Suprapubic skin (tissue), 4 donors: Measurements from ENCODE around the gene SGCD.

Source experiments
- EP300 ChIP-seq: sonication (generic); formaldehyde crosslinking; IDR thresholded peaks from one replicate; pipeline ENCODE4 v1.6.1; 2017; ENCODE audit warnings: antibody characterized with exemption
- POLR2A ChIP-seq, 2 donors: fragments of 450-650 bp; IDR thresholded peaks; one replicate each; pipeline ENCODE4 v1.6.1; 2017; ENCODE audit warnings: antibody characterized with exemption in 2 of 2, mild to moderate bottlenecking in 2 of 2, moderate library complexity in 2 of 2
- POLR2AphosphoS5 ChIP-seq, 3 donors: sonication (generic); formaldehyde crosslinking; IDR thresholded peaks; one replicate each; pipeline ENCODE4 v1.6.1; 2017; ENCODE audit warnings: antibody characterized with exemption in 3 of 3
- TF ChIP-seq, protein P1 (sequence below), 2 donors: fragments of 200-600 bp in 1 of 2; fragments of 450-650 bp in 1 of 2; sonication (generic) in 1 of 2; IDR thresholded peaks; one replicate each; pipeline ENCODE4 v1.5.1; 2016 to 2019; ENCODE audit warnings: antibody characterized with exemption in 2 of 2, mild to moderate bottlenecking in 1 of 2, moderate library complexity in 1 of 2

DNA sequence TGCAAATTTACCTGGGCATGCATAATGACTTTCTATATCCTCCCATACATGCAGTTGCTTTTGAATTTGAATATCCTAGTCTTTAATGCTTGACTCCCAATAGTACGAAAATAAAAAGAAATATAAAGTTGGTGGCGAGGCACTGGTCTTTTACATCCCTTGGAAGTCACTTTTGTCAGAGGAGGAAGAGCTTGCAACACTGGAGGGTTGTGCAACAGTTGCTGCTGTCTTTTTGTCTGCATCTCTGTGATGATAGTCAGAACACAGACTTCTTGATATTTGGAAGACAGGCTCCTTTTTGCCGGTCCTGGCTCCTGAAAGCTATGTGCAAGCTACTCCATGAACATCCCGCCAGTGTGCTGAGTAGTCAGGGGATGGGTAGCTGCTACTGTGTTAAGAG lies 16.8 kb upstream of the SGCD start:
- TF ChIP-seq POLR2AphosphoS5 (IDR thresholded peaks at IDR 0.05) (no peak), POLR2A (IDR thresholded peaks at IDR 0.05) (no peak), EP300 (no peak)
- TF ChIP-seq, protein P1, sequence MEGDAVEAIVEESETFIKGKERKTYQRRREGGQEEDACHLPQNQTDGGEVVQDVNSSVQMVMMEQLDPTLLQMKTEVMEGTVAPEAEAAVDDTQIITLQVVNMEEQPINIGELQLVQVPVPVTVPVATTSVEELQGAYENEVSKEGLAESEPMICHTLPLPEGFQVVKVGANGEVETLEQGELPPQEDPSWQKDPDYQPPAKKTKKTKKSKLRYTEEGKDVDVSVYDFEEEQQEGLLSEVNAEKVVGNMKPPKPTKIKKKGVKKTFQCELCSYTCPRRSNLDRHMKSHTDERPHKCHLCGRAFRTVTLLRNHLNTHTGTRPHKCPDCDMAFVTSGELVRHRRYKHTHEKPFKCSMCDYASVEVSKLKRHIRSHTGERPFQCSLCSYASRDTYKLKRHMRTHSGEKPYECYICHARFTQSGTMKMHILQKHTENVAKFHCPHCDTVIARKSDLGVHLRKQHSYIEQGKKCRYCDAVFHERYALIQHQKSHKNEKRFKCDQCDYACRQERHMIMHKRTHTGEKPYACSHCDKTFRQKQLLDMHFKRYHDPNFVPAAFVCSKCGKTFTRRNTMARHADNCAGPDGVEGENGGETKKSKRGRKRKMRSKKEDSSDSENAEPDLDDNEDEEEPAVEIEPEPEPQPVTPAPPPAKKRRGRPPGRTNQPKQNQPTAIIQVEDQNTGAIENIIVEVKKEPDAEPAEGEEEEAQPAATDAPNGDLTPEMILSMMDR (IDR thresholded peaks at IDR 0.05), result no peak
